ENCODE measurements around the gene DIS3L2. TPM values are rescaled to one million over a fixed set of nuclear protein-coding genes. Genes with fewer than 3 reads are reported as not detected.

DIS3L2 gene
- total and polyA plus RNA-seq, 2 of the 8 experiments (the other 6 are each of a cell fraction or from before 2014, with no cell fraction given), result 11.5 to 21.6 TPM

GRCh38 chr2:232111551-232111950 is 150.0 kb downstream of the DIS3L2 start:
- no peak overlapping the region for H3K18ac ChIP-seq (ENCODE audit: extremely low read depth, low read length)
- H4K20me1 ChIP-seq (replicated peaks in 1 of 2; ENCODE audit: control insufficient read depth in 1 of 2, insufficient read depth in 2 of 2, low read length in 2 of 2), result no peaks in the 10 kb centered on the region
- no peak overlapping the region for H4K91ac ChIP-seq (replicated peaks; ENCODE audit: insufficient read length, low read length)
- no peaks in the 10 kb centered on the region for H3K27me3 ChIP-seq (replicated peaks in 1 of 4; ENCODE audit: control insufficient read depth in 3 of 4, extremely low read depth in 1 of 4, insufficient read depth in 3 of 4, low read length in 3 of 4)
- no peak overlapping the region for H4K5ac ChIP-seq (ENCODE audit: insufficient read length, low read depth, low read length)
- CTCF ChIA-PET (ENCODE audit: partially characterized antibody), result interaction anchor here (2.6 kb wide), 1 partner anchor 181 kb away, joined by 9 read pairs; no protein-coding TSS in a partner anchor
- no peak overlapping the region for H3K4me3 ChIP-seq (ENCODE audit: extremely low read depth in 1 of 4, insufficient read depth in 2 of 4, low read depth in 3 of 4, low read length in 4 of 4)
- 77% methylated on average over 1 of the region's 1 CpG; no CpG with 5 or more reads in 1 of the 2 experiments for WGBS, 2 experiments (ENCODE audit: extremely low coverage in 1 of 2, insufficient coverage in 1 of 2, insufficient read length in 1 of 2, insufficient replicate concordance in 2 of 2, low coverage in 1 of 2, low lambda C conversion rate in 2 of 2, missing lambda C conversion rate in 1 of 2)
- no peaks in the 10 kb centered on the region; the same call in 1 of the 2 replicates for H3K79me1 ChIP-seq (ENCODE audit: low read depth, low read length)
- H3K27ac ChIP-seq (ENCODE audit: low read depth, low read length), result no peak overlapping the region
- no peak overlapping the region for H3K4ac ChIP-seq (replicated peaks; ENCODE audit: insufficient read length, low read depth, low read length)
- H3K23me2 ChIP-seq (ENCODE audit: low read depth, low read length), result no peaks in the 10 kb centered on the region
- no peak overlapping the region for H3K4me2 ChIP-seq (ENCODE audit: insufficient read depth in 1 of 2, low read depth in 2 of 2, low read length in 2 of 2)
- no peaks in the 10 kb centered on the region for H3K36me3 ChIP-seq (ENCODE audit: control insufficient read depth in 2 of 4, insufficient read depth in 4 of 4, low read length in 3 of 4)
- no peak for FAIRE-seq
- no peak overlapping the region for H2BK5ac ChIP-seq (ENCODE audit: low read depth, low read length)
- H3K9ac ChIP-seq (replicated peaks in 1 of 4; ENCODE audit: extremely low read depth in 1 of 4, low read depth in 3 of 4, low read length in 3 of 4), result no peak overlapping the region
- no peak overlapping the region for H3K23ac ChIP-seq (ENCODE audit: insufficient read length)
- H2BK120ac ChIP-seq (replicated peaks; ENCODE audit: low read depth, low read length), result no peak overlapping the region
- POLR2A ChIA-PET (ENCODE audit: partially characterized antibody), result no interaction called here
- no peak overlapping the region for H2BK15ac ChIP-seq (ENCODE audit: low read length)
- H3K79me2 ChIP-seq (ENCODE audit: control insufficient read depth in 1 of 2, insufficient read depth in 2 of 2, low read length in 2 of 2), result no peaks in the 10 kb centered on the region
- no peak overlapping the region for H2AK5ac ChIP-seq (ENCODE audit: low read depth, low read length)
- H3K14ac ChIP-seq (ENCODE audit: insufficient read length), result no peak overlapping the region
- no peak for DNase-seq (ENCODE audit: low read depth in 1 of 2, low spot score in 2 of 2)
- no peak overlapping the region for H4K8ac ChIP-seq (ENCODE audit: extremely low read depth, insufficient read depth, low read length)
- H2BK20ac ChIP-seq (ENCODE audit: low read length), result no peak overlapping the region
- H2AFZ ChIP-seq (ENCODE audit: low read length), result no peak overlapping the region
- peaks cover 0 to 2% (median 0%) of the 10 kb centered on the region in 4 experiments; a peak in 3 of 7 replicates for H3K4me1 ChIP-seq (replicated peaks in 1 of 4; ENCODE audit: control insufficient read depth in 3 of 4, insufficient read depth in 4 of 4, low read length in 3 of 4)
- H3K56ac ChIP-seq (replicated peaks; ENCODE audit: insufficient read length, low read depth, low read length), result no peak overlapping the region
- no peaks in the 10 kb centered on the region for H3K9me3 ChIP-seq (ENCODE audit: insufficient read depth in 2 of 2, low read depth in 1 of 2, low read length in 1 of 2)
- no peak overlapping the region for H2BK12ac ChIP-seq (ENCODE audit: low read depth, low read length)
- TF ChIP-seq, protein P1, sequence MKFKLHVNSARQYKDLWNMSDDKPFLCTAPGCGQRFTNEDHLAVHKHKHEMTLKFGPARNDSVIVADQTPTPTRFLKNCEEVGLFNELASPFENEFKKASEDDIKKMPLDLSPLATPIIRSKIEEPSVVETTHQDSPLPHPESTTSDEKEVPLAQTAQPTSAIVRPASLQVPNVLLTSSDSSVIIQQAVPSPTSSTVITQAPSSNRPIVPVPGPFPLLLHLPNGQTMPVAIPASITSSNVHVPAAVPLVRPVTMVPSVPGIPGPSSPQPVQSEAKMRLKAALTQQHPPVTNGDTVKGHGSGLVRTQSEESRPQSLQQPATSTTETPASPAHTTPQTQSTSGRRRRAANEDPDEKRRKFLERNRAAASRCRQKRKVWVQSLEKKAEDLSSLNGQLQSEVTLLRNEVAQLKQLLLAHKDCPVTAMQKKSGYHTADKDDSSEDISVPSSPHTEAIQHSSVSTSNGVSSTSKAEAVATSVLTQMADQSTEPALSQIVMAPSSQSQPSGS (IDR thresholded peaks at IDR 0.05; ENCODE audit: low read length), result no peak
- TF ChIP-seq POLR2AphosphoS5 (IDR thresholded peaks at IDR 0.05; ENCODE audit: low read depth, low read length) (no peak), POLR2A (IDR thresholded peaks at IDR 0.05; ENCODE audit: control extremely low read depth in 1 of 2, low read depth in 2 of 2, low read length in 2 of 2) (no peak), SP1 (IDR thresholded peaks at IDR 0.05; ENCODE audit: low read depth, low read length) (no peak), NRF1 (IDR thresholded peaks at IDR 0.05; ENCODE audit: low read depth, low read length) (no peak), YY1 (IDR thresholded peaks at IDR 0.05; ENCODE audit: low read depth, low read length) (no peak), MAFK (IDR thresholded peaks at IDR 0.05; ENCODE audit: low read depth, low read length) (no peak), EP300 (IDR thresholded peaks at IDR 0.05; ENCODE audit: borderline replicate concordance in 1 of 2, low read depth in 2 of 2, low read length in 2 of 2) (no peak), KDM1A (IDR thresholded peaks at IDR 0.05; ENCODE audit: borderline replicate concordance, low read length) (no peak)
- TF ChIP-seq, protein P2, sequence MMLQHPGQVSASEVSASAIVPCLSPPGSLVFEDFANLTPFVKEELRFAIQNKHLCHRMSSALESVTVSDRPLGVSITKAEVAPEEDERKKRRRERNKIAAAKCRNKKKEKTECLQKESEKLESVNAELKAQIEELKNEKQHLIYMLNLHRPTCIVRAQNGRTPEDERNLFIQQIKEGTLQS (IDR thresholded peaks at IDR 0.05; ENCODE audit: insufficient read depth, low read depth, low read length), result no peak
- TF ChIP-seq, protein P3, sequence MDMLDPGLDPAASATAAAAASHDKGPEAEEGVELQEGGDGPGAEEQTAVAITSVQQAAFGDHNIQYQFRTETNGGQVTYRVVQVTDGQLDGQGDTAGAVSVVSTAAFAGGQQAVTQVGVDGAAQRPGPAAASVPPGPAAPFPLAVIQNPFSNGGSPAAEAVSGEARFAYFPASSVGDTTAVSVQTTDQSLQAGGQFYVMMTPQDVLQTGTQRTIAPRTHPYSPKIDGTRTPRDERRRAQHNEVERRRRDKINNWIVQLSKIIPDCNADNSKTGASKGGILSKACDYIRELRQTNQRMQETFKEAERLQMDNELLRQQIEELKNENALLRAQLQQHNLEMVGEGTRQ (IDR thresholded peaks at IDR 0.05; ENCODE audit: low read length), result no peak

All from H1 (cell line).